H1 (cell line): ENCODE data around the gene HSF5. TPM values are rescaled to one million over a fixed set of nuclear protein-coding genes. Genes with fewer than 3 reads are reported as not detected.
A peak's percentile ranks its signal among the peaks of the same experiment; 100 is the strongest.

ENCODE experiments used
- CTCF ChIA-PET: fragments of 300-600 bp; sonication (Branson Sonifier 250); formaldehyde crosslinking; loops from one replicate; lab custom pipeline; 2021; ENCODE audit not compliant: partially characterized antibody; lab: Charles Lee
- POLR2A ChIA-PET: fragments of 300-600 bp; sonication (Branson Sonifier 250); formaldehyde crosslinking; loops from one replicate; lab custom pipeline; 2021; ENCODE audit warnings: inconsistent platforms; ENCODE audit not compliant: partially characterized antibody; lab: Charles Lee
- DNase-seq, 2 experiments: peaks; one replicate each; pipeline versions ENCODE4 v3.0.0 to v3.0.0-alpha.2; 2010 to 2022; ENCODE audit warnings: low spot score in 2 of 2, low read depth in 1 of 2, mixed read lengths in 1 of 2
- FAIRE-seq: peaks from 2 replicates; lab custom pipeline; 2011; peaks lifted over from hg19 to GRCh38; lab: Jason Lieb, UNC
- H2AFZ ChIP-seq: 2 replicates; pipeline ENCODE4 v1.8.1; 2012; ENCODE audit warnings: low read length, inconsistent platforms
- H2AK5ac ChIP-seq: 2 replicates; pipeline ENCODE4 v1.6.1; 2013; ENCODE audit warnings: low read depth, low read length
- H2BK120ac ChIP-seq: replicated peaks from 2 replicates; pipeline ENCODE3; 2013; ENCODE audit warnings: low read depth, low read length, inconsistent platforms
- H2BK12ac ChIP-seq: 2 replicates; pipeline ENCODE4 v1.6.1; 2013; ENCODE audit warnings: low read depth, low read length
- H2BK15ac ChIP-seq: 2 replicates; pipeline ENCODE4 v1.6.1; 2013; ENCODE audit warnings: low read length
- H2BK20ac ChIP-seq: 2 replicates; pipeline ENCODE4 v1.6.1; 2013; ENCODE audit warnings: low read length
- H2BK5ac ChIP-seq: 2 replicates; pipeline ENCODE4 v1.6.1; 2013; ENCODE audit warnings: low read depth, low read length
- H3K14ac ChIP-seq: 2 replicates; pipeline ENCODE4 v1.6.1; 2013; ENCODE audit warnings: inconsistent platforms; ENCODE audit not compliant: insufficient read length
- H3K18ac ChIP-seq: 2 replicates; pipeline ENCODE4 v1.6.1; 2013; ENCODE audit warnings: low read length; ENCODE audit errors: extremely low read depth
- H3K23ac ChIP-seq: 2 replicates; pipeline ENCODE4 v1.6.1; 2013; ENCODE audit warnings: inconsistent platforms; ENCODE audit not compliant: insufficient read length
- H3K23me2 ChIP-seq: 2 replicates; pipeline ENCODE4 v1.6.1; 2013; ENCODE audit warnings: low read depth, low read length
- H3K27ac ChIP-seq: 2 replicates; pipeline ENCODE4 v1.6.1; 2011; ENCODE audit warnings: low read depth, low read length, inconsistent platforms
- H3K27me3 ChIP-seq, 4 experiments: replicated peaks in 1 of 4; 1 replicate in 1 of 4; 2 replicates in 3 of 4; pipeline versions ENCODE4 v1.6.1 to v1.8.1; 2011 to 2013; ENCODE audit warnings: low read length in 3 of 4, mild to moderate bottlenecking in 3 of 4, inconsistent platforms in 2 of 4, mixed read lengths in 2 of 4, moderate library complexity in 1 of 4; ENCODE audit not compliant: control insufficient read depth in 3 of 4, insufficient read depth in 3 of 4; ENCODE audit errors: extremely low read depth in 1 of 4
- H3K36me3 ChIP-seq, 4 experiments: 2 replicates each; pipeline versions ENCODE4 v1.6.1 to v1.8.1; 2011 to 2013; ENCODE audit warnings: mild to moderate bottlenecking in 4 of 4, low read length in 3 of 4, moderate library complexity in 2 of 4, control low read depth in 1 of 4, inconsistent platforms in 1 of 4; ENCODE audit not compliant: insufficient read depth in 4 of 4, control insufficient read depth in 2 of 4
- H3K4ac ChIP-seq: replicated peaks from 2 replicates; pipeline ENCODE3; 2013; ENCODE audit warnings: low read length, low read depth, mixed read lengths, inconsistent platforms; ENCODE audit not compliant: insufficient read length
- H3K4me1 ChIP-seq, 4 experiments: replicated peaks in 1 of 4; 1 replicate in 1 of 4; 2 replicates in 3 of 4; pipeline versions ENCODE4 v1.6.1 to v1.8.1; 2011 to 2013; ENCODE audit warnings: low read length in 3 of 4, inconsistent platforms in 2 of 4, mixed read lengths in 1 of 4; ENCODE audit not compliant: insufficient read depth in 4 of 4, control insufficient read depth in 3 of 4
- H3K4me2 ChIP-seq, 2 experiments: 2 replicates each; pipeline versions ENCODE4 v1.6.1 to v1.8.1; 2011 to 2013; ENCODE audit warnings: low read depth in 2 of 2, low read length in 2 of 2, control low read depth in 1 of 2, inconsistent platforms in 1 of 2, mild to moderate bottlenecking in 1 of 2; ENCODE audit not compliant: insufficient read depth in 1 of 2
- H3K4me3 ChIP-seq, 4 experiments: fragments of 200-600, 300-600 bp in 1 of 4; sonication (generic), shearing (Covaris generic), sonication (Bioruptor Twin) in 1 of 4; 2 replicates each; pipeline versions ENCODE4 v1.5.1 to v1.8.1; 2011 to 2016; ENCODE audit warnings: low read length in 4 of 4, low read depth in 3 of 4, control low read depth in 2 of 4, inconsistent platforms in 2 of 4, mild to moderate bottlenecking in 2 of 4, mixed read lengths in 1 of 4, moderate library complexity in 1 of 4; ENCODE audit not compliant: insufficient read depth in 2 of 4; ENCODE audit errors: extremely low read depth in 1 of 4
- H3K56ac ChIP-seq: replicated peaks from 2 replicates; pipeline ENCODE3; 2013; ENCODE audit warnings: low read depth, mild to moderate bottlenecking, mixed read lengths, low read length, inconsistent platforms; ENCODE audit not compliant: insufficient read length
- H3K79me1 ChIP-seq: 2 replicates; pipeline ENCODE4 v1.6.1; 2013; ENCODE audit warnings: low read depth, low read length, control low read depth
- H3K79me2 ChIP-seq, 2 experiments: 2 replicates each; pipeline versions ENCODE4 v1.6.1 to v1.8.1; 2012 to 2013; ENCODE audit warnings: low read length in 2 of 2, mild to moderate bottlenecking in 2 of 2, inconsistent platforms in 1 of 2; ENCODE audit not compliant: insufficient read depth in 2 of 2, control insufficient read depth in 1 of 2
- H3K9ac ChIP-seq, 4 experiments: replicated peaks in 1 of 4; 1 replicate in 1 of 4; 2 replicates in 3 of 4; pipeline versions ENCODE4 v1.6.1 to v1.8.1; 2011 to 2013; ENCODE audit warnings: low read depth in 3 of 4, low read length in 3 of 4, control low read depth in 2 of 4, mild to moderate bottlenecking in 2 of 4, moderate library complexity in 2 of 4, inconsistent platforms in 1 of 4; ENCODE audit errors: extremely low read depth in 1 of 4
- H3K9me3 ChIP-seq, 2 experiments: 2 replicates each; pipeline versions ENCODE4 v1.6.1 to v1.8.1; 2012 to 2013; ENCODE audit warnings: mild to moderate bottlenecking in 2 of 2, moderate library complexity in 2 of 2, control low read depth in 1 of 2, inconsistent platforms in 1 of 2, low read depth in 1 of 2, low read length in 1 of 2, mixed read lengths in 1 of 2; ENCODE audit not compliant: insufficient read depth in 2 of 2
- H4K20me1 ChIP-seq, 2 experiments: replicated peaks in 1 of 2; 2 replicates each; pipeline versions ENCODE3 to v1.8.1; 2011 to 2013; ENCODE audit warnings: inconsistent platforms in 2 of 2, low read length in 2 of 2, mild to moderate bottlenecking in 1 of 2; ENCODE audit not compliant: insufficient read depth in 2 of 2, control insufficient read depth in 1 of 2
- H4K5ac ChIP-seq: 2 replicates; pipeline ENCODE4 v1.6.1; 2013; ENCODE audit warnings: low read length, low read depth, mixed read lengths, inconsistent platforms; ENCODE audit not compliant: insufficient read length
- H4K8ac ChIP-seq: 2 replicates; pipeline ENCODE4 v1.8.0; 2013; ENCODE audit warnings: mild to moderate bottlenecking, moderate library complexity, low read length, inconsistent platforms; ENCODE audit not compliant: insufficient read depth; ENCODE audit errors: extremely low read depth
- H4K91ac ChIP-seq: replicated peaks from 2 replicates; pipeline ENCODE3; 2013; ENCODE audit warnings: low read length, mixed read lengths, inconsistent platforms; ENCODE audit not compliant: insufficient read length
- ASH2L ChIP-seq: fragments of 200-600, 300-600 bp; sonication (generic); IDR thresholded peaks from one replicate; pipeline ENCODE4 v1.7.1; 2017; ENCODE audit warnings: low read length
- ATF3 ChIP-seq: IDR thresholded peaks from 2 replicates; pipeline ENCODE4 v1.6.1; 2011; ENCODE audit warnings: low read depth, mild to moderate bottlenecking, low read length; ENCODE audit not compliant: insufficient read depth
- CBX8 ChIP-seq: fragments of 300-800, 300-1000 bp; sonication (generic); IDR thresholded peaks from 2 replicates; pipeline ENCODE4 v1.7.1; 2016; ENCODE audit warnings: low read depth, low read length, borderline replicate concordance
- CEBPB ChIP-seq: IDR thresholded peaks from 2 replicates; pipeline ENCODE4 v1.6.1; 2012; ENCODE audit warnings: low read depth, low read length
- CREB1 ChIP-seq: IDR thresholded peaks from 2 replicates; pipeline ENCODE4 v1.6.1; 2012; ENCODE audit warnings: inconsistent platforms
- CTBP2 ChIP-seq: IDR thresholded peaks from 2 replicates; pipeline ENCODE4 v1.7.0; 2011; ENCODE audit warnings: borderline replicate concordance, mild to moderate bottlenecking, moderate library complexity, mixed read lengths, low read length; ENCODE audit not compliant: insufficient read depth, insufficient read length
- EGR1 ChIP-seq: IDR thresholded peaks from 2 replicates; pipeline ENCODE4 v1.6.1; 2011; ENCODE audit warnings: low read depth, low read length, borderline replicate concordance
- FOSL1 ChIP-seq: IDR thresholded peaks from 2 replicates; pipeline ENCODE4 v1.6.1; 2011; ENCODE audit warnings: mild to moderate bottlenecking, low read depth, low read length, moderate library complexity; ENCODE audit not compliant: insufficient read depth
- SIN3A ChIP-seq, 2 experiments: IDR thresholded peaks in 1 of 2; conservative IDR thresholded peaks in 1 of 2; 2 replicates each; pipeline ENCODE4 v1.6.1; 2011 to 2012; ENCODE audit warnings: low read length in 2 of 2, improper control_type of control experiment in 1 of 2, low read depth in 1 of 2, mild to moderate bottlenecking in 1 of 2
- TEAD4 ChIP-seq: IDR thresholded peaks from 2 replicates; pipeline ENCODE4 v1.6.1; 2012; ENCODE audit warnings: low read depth, low read length, inconsistent platforms, mixed read lengths
- WGBS, 2 experiments: shearing (Covaris generic) in 1 of 2; methylation state at CpG; one replicate each; pipeline versions ENCODE4 v1.1.6 to v1.1.7; 2013 to 2015; ENCODE audit warnings: low lambda C conversion rate in 2 of 2, mixed read lengths in 2 of 2, inconsistent platforms in 1 of 2, low coverage in 1 of 2, missing lambda C conversion rate in 1 of 2; ENCODE audit not compliant: insufficient replicate concordance in 2 of 2, insufficient coverage in 1 of 2, insufficient read length in 1 of 2; ENCODE audit errors: extremely low coverage in 1 of 2, missing lambda C conversion rate in 1 of 2; 5-methylcytosine and 5-hydroxymethylcytosine counted together
- polyA plus RNA-seq, 7 experiments: library from polyadenylated mRNA; depleted of rRNA in 3 of 7; stranded (reverse) in 5 of 7; unstranded in 2 of 7; fragments of >200 nt in 5 of 7; fragments of 200-250 nt in 2 of 7; gene quantifications; 1 replicate in 5 of 7; 2 replicates in 1 of 7; 4 replicates in 1 of 7; pipeline versions ENCODE4 v1.2.1 to v1.2.3, GENCODE V29; 2011 to 2013; ENCODE audit warnings: missing spikeins in 2 of 7, mixed read lengths in 2 of 7
- total RNA-seq: library from RNA; stranded (reverse); fragmentation: NEBNext Ultra II Directional; extraction: Animal tissue kit (Norgen Biotek cat#: 25700); gene quantifications from 2 replicates; pipeline ENCODE4 v1.2.1, GENCODE V29; 2021

The HSF5 gene
- total and polyA plus RNA-seq, 2 of the 8 experiments (the other 6 are each of a cell fraction or from before 2014, with no cell fraction given): not detected

- Histone ChIP-seq H3K27me3 (peaks cover 0 to 6% (median 4%) of the 10 kb centered on the region in 4 experiments; a peak in 5 of 7 replicates), H2BK15ac (peak overlapping the region; percentile 92; the same call in 1 of the 2 replicates), H3K4ac (no peak overlapping the region), H3K27ac (no peak overlapping the region), H3K79me2 (no peaks in the 10 kb centered on the region), H4K20me1 (no peaks in the 10 kb centered on the region), H3K4me2 (peak overlapping the region; percentile 89 to 98), H2AFZ (peak overlapping the region; percentile 97), H2BK120ac (no peak overlapping the region), H3K79me1 (no peaks in the 10 kb centered on the region), H3K23me2 (peaks cover 12% of the 10 kb centered on the region), H2BK12ac (peak overlapping the region; percentile 39; the same call in 1 of the 2 replicates), H2BK5ac (no peak overlapping the region), H3K9me3 (no peaks in the 10 kb centered on the region), H3K4me3 (peak overlapping the region; percentile 67 to 90 (median 72)), H4K8ac (no peak overlapping the region; the same call in 1 of the 2 replicates), H3K4me1 (peaks cover 7 to 15% (median 9%) of the 10 kb centered on the region in 4 experiments), H2BK20ac (no peak overlapping the region), H3K23ac (no peak overlapping the region), H4K5ac (no peak overlapping the region), H3K14ac (no peak overlapping the region), H3K18ac (peak overlapping the region; percentile 56), H3K9ac (peak overlapping the region in 2 of 4 experiments; percentile 8 to 46; a peak in 3 of 7 replicates), H3K56ac (no peak overlapping the region), H2AK5ac (peak overlapping the region; percentile 65; the same call in 1 of the 2 replicates), H4K91ac (peak overlapping the region; percentile 40), H3K36me3 (no peaks in the 10 kb centered on the region)
- 5% methylated on average over 13 of the region's 82 CpGs; no CpG with 5 or more reads in 1 of the 2 experiments for WGBS, 2 experiments
- DNase-seq: peak in 1 of 2 experiments; percentile 87
- ChIA-PET CTCF (interaction anchor here (1.2 to 16.5 kb wide), 4 partner anchors 10 to 63 kb away, joined by 3 to 163 read pairs (median 44); a partner anchor contains a TSS), POLR2A (interaction anchor here (0.6 to 6.0 kb wide), 5 partner anchors 12 to 620 kb away, joined by 3 to 32 read pairs (median 28); partner anchors contain the start of gene MTMR4)
- FAIRE-seq: no peak
- TF ChIP-seq SIN3A (conservative IDR thresholded peaks at IDR 0.05 in 1 of 2, IDR thresholded peaks at IDR 0.05 in 1 of 2; ENCODE audit: low read depth in 1 of 2, low read length in 2 of 2) (0 out of 4 replicates have a peak, but pooled peaks of 1 of the 2 experiments have one; percentile 23), TEAD4 (no peak), ATF3 (no peak), FOSL1 (no peak), CREB1 (no peak), CBX8 (no peak), CTBP2 (no peak), CEBPB (no peak), ASH2L (no peak), EGR1 (no peak)
Observed at GRCh38 chr17:58531661-58532554, 43.7 kb upstream of the HSF5 start.
